Liver (tissue), 3 donors: ENCODE data around the gene ARMC2.

ENCODE experiments used
- ATF3 ChIP-seq: IDR thresholded peaks from 2 replicates; pipeline ENCODE4 v1.6.1; 2016; ENCODE audit warnings: antibody characterized with exemption
- EGR1 ChIP-seq, 2 donors: IDR thresholded peaks; 2 replicates each; pipeline ENCODE4 v1.6.1; 2016 to 2018; ENCODE audit warnings: antibody characterized with exemption in 2 of 2, low read depth in 2 of 2
- FOXA1 ChIP-seq: IDR thresholded peaks from 2 replicates; pipeline ENCODE4 v1.6.1; 2016; ENCODE audit warnings: antibody characterized with exemption
- GABPA ChIP-seq, 2 donors: IDR thresholded peaks in 1 of 2; conservative IDR thresholded peaks in 1 of 2; 2 replicates each; pipeline ENCODE4 v1.6.1; 2016; ENCODE audit warnings: antibody characterized with exemption in 2 of 2, mild to moderate bottlenecking in 1 of 2, moderate library complexity in 1 of 2
- RAD21 ChIP-seq, 2 donors: IDR thresholded peaks; 2 replicates each; pipeline ENCODE4 v1.6.1; 2016; ENCODE audit warnings: antibody characterized with exemption in 2 of 2, mild to moderate bottlenecking in 2 of 2
- REST ChIP-seq: IDR thresholded peaks from 2 replicates; pipeline ENCODE4 v1.6.1; 2016; ENCODE audit warnings: antibody characterized with exemption, mild to moderate bottlenecking
- RXRA ChIP-seq, 2 donors: IDR thresholded peaks; 2 replicates each; pipeline ENCODE4 v1.6.1; 2017 to 2018; ENCODE audit warnings: antibody characterized with exemption in 2 of 2, mild to moderate bottlenecking in 1 of 2
- TAF1 ChIP-seq: conservative IDR thresholded peaks from 2 replicates; pipeline ENCODE4 v1.6.1; 2016; ENCODE audit warnings: antibody characterized with exemption, mild to moderate bottlenecking
- ZBTB33 ChIP-seq: IDR thresholded peaks from 2 replicates; pipeline ENCODE4 v1.6.1; 2016; ENCODE audit warnings: antibody characterized with exemption
- TF ChIP-seq, protein P1 (sequence below): fragments of 150-350 bp; IDR thresholded peaks from 2 replicates; pipeline ENCODE4 v1.5.1; 2017; ENCODE audit warnings: improper control_type of control experiment, low read depth, low read length; ENCODE audit not compliant: missing input control
- TF ChIP-seq, protein P2 (sequence below): IDR thresholded peaks from 2 replicates; pipeline ENCODE4 v1.6.1; 2016; ENCODE audit warnings: antibody characterized with exemption
- donor health status: healthy.
- donor health status: healthy.

GRCh38 chr6:108951351-108951953, 103.2 kb downstream of the ARMC2 start:
- TF ChIP-seq, protein P1, sequence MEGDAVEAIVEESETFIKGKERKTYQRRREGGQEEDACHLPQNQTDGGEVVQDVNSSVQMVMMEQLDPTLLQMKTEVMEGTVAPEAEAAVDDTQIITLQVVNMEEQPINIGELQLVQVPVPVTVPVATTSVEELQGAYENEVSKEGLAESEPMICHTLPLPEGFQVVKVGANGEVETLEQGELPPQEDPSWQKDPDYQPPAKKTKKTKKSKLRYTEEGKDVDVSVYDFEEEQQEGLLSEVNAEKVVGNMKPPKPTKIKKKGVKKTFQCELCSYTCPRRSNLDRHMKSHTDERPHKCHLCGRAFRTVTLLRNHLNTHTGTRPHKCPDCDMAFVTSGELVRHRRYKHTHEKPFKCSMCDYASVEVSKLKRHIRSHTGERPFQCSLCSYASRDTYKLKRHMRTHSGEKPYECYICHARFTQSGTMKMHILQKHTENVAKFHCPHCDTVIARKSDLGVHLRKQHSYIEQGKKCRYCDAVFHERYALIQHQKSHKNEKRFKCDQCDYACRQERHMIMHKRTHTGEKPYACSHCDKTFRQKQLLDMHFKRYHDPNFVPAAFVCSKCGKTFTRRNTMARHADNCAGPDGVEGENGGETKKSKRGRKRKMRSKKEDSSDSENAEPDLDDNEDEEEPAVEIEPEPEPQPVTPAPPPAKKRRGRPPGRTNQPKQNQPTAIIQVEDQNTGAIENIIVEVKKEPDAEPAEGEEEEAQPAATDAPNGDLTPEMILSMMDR = no peak
- TF ChIP-seq, protein P2, sequence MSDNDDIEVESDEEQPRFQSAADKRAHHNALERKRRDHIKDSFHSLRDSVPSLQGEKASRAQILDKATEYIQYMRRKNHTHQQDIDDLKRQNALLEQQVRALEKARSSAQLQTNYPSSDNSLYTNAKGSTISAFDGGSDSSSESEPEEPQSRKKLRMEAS = no peak
- TF ChIP-seq ATF3 (no peak), EGR1 (IDR thresholded peaks at IDR 0.05; ENCODE audit: low read depth in 2 of 2) (no peak), TAF1 (no peak), ZBTB33 (no peak), REST (no peak), RXRA (IDR thresholded peaks at IDR 0.05) (no peak), GABPA (IDR thresholded peaks at IDR 0.05 in 1 of 2, conservative IDR thresholded peaks at IDR 0.05 in 1 of 2) (no peak), RAD21 (IDR thresholded peaks at IDR 0.05) (no peak), FOXA1 (no peak)
